SK-N-SH treated with all-trans-retinoic acid at 6 μM for 48 hours (cell line): ENCODE data around the gene ADAM19.

ENCODE experiments used
- ESRRG ChIP-seq: fragments of 250-450 bp; sonication (Bioruptor Pico); IDR thresholded peaks from 2 replicates; pipeline ENCODE4 v1.6.1; 2021; ENCODE audit warnings: mild to moderate bottlenecking
- ISL1 ChIP-seq: fragments of 250-450 bp; sonication (Bioruptor Pico); IDR thresholded peaks from 2 replicates; pipeline ENCODE4 v2.1.2; 2022; ENCODE audit warnings: mild to moderate bottlenecking, moderate library complexity
- ZFP30 ChIP-seq: fragments of 450-650 bp; formaldehyde crosslinking; IDR thresholded peaks from 2 replicates; pipeline ENCODE4 v1.5.0; 2022; ENCODE audit warnings: mild to moderate bottlenecking, moderate library complexity
- TF ChIP-seq, protein P1 (sequence below): fragments of 250-450 bp; sonication (Bioruptor Pico); IDR thresholded peaks from 2 replicates; pipeline ENCODE4 v1.8.0; 2020; ENCODE audit warnings: mild to moderate bottlenecking, moderate library complexity, borderline replicate concordance

- no peak for TF ChIP-seq ZFP30 (CRISPR knock-in tag)
- no peak for TF ChIP-seq ISL1 (CRISPR knock-in tag)
- no peak for TF ChIP-seq ESRRG (CRISPR knock-in tag)
- TF ChIP-seq, protein P1, sequence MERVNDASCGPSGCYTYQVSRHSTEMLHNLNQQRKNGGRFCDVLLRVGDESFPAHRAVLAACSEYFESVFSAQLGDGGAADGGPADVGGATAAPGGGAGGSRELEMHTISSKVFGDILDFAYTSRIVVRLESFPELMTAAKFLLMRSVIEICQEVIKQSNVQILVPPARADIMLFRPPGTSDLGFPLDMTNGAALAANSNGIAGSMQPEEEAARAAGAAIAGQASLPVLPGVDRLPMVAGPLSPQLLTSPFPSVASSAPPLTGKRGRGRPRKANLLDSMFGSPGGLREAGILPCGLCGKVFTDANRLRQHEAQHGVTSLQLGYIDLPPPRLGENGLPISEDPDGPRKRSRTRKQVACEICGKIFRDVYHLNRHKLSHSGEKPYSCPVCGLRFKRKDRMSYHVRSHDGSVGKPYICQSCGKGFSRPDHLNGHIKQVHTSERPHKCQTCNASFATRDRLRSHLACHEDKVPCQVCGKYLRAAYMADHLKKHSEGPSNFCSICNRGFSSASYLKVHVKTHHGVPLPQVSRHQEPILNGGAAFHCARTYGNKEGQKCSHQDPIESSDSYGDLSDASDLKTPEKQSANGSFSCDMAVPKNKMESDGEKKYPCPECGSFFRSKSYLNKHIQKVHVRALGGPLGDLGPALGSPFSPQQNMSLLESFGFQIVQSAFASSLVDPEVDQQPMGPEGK = no peak
Observed at GRCh38 chr5:157475432-157475831, 100.1 kb downstream of the ADAM19 start.
